Kidney glomerular epithelial cell (primary cell): ENCODE results near the gene MYH10.

Source experiments
- DNase-seq: peaks from one replicate; lab custom pipeline; 2025; lab: John Stamatoyannopoulos, UW

The MYH10 gene

DNA sequence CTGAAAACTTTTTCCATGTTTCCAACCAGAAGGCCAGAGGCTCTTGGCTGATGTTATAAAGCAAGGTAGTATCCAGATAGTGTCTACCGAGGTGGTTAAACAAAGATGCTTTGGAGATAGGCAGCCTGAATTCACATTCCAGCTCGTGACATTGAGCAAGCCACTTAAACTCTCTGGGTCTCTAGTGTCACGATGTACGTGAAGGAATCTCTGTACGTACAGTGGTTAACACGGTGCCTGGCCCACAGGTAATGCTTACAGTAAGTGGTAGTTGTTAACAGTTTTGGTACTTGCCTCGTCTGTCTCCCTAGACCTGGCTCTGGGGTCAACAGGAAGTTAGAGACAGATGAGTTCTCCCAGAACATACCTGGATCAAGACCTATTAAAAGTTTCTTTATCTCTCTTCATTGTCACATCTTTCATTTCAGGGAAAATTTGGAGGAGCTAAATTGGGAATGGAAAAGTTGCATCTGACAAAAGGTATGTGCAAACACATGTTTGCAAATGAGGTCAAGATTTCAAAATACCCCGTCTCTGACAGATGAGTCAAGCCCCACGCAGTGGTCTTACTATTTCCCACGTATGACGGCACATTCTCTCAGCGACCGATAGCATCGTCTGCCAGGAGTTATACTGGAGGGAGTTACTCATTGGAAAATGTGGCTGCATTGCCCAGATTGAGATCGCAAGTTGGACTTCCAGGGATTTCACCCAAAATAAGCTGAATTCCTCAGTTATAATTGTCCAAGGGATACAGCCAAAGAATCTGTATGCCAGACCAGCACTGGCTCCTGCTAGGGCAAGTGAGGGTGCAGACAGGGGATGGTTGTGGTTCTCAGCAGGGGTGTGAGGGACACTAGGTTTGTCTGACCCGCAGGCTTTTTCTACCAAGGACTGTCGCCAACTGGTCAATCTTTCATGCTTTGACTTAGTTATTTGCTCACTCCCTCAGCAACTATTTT is 18.9 kb upstream of the MYH10 start:
- no peak for DNase-seq

DNA sequence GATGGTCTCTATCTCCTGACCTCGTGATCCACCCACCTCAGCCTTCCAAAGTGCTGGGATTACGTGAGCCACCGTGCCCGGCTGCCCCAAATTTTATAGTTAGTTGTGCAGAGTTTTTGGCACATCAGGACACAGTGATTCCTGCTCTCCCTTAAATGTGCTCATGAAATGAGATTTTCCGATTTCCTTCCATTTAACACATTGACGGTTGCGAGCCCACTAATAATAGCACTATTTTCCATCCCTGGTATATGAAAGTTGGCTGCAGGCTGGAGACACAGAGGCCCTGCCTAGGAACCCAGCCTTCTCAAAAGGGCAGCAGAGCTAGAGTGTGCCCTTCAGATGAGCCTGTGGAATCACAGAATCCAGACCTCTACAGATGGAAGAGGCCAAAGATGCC is 17.4 kb upstream of the MYH10 start:
- no peak for DNase-seq

DNA sequence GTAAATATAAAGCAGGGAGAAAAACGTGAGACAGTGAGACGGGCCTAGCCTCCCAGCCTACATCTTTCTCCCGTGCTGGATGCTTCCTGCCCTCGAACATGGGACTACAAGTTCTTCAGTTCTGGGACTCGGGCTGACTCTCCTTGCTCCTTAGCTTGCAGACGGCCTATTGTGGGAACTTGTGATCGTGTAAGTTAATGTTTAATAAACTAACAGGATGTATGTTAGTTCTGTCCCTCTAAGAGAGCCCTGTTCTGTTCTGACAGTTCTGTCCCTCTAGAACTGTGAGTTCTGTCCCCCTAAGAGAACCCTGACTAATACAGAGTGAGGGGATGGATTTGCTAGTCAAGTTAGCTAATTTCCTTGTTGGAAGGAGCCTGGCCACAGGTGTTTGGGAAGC is 16.7 kb upstream of the MYH10 start:
- DNase-seq = no peak

DNA sequence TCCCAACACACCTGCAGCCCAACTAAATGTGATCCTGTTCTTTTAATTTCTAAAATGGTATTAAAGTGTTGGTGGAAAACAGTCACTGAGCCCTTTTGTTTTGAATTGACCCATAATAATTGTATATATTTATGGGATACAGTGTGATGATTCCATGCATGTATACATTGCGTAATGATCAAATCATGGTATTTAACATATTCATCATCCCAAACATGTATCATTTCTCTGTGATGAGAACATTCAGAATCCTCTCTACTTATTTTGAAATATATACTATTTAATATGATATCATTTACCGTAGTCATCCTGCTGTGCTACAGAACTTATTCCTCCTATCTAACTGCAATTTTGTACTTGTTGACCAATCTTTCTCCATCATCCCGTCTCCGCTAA is 14.0 kb upstream of the MYH10 start:
- DNase-seq = no peak

DNA sequence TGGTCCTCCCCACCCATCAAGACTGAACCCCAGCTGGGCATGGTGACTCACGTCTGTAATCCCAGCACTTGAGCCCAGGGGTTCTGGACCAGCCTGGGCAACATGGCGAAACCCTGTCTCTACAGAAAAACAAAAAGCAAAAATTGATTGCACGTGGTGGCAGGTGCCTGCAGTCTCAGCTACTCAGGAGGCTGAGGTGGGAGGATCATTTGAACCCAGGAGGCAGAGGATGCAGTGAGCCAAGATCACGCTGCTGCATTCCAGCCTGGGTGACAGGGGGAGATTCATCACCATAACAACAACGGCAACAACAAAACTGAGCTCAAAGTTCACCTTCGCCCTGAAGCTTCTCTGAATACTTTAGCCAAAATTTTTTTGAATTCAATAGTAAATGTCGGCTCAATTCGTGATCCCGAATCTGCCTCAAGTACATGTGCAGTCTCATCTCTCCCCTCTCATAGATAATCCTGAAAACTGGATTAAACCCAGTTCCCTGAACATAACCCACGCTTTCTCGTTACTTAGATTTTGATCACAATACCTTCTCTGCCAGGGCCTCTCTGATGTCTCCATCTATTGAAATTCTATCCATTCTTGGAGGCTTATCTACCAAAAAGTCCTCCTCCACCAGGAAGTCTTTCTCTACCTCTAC is 13.5 kb upstream of the MYH10 start:
- no peak for DNase-seq

DNA sequence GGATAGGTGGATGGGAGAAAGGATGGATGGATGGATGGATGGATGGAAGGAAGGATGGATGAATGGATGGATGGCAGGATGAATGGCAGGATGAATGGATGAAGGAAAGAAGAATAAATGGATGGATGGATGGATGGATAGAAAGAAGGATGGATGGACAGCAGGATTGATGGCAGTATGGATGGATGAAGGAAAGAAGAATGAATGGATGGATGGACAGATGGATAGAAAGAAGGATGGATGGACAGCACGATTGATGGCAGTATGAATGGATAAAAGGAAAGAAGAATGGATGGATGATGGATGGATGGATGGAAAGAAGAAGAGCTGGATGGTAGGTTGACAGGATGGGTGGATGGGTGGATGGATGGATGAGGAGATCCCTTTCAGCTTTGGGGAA is 9.2 kb upstream of the MYH10 start:
- DNase-seq = no peak

DNA sequence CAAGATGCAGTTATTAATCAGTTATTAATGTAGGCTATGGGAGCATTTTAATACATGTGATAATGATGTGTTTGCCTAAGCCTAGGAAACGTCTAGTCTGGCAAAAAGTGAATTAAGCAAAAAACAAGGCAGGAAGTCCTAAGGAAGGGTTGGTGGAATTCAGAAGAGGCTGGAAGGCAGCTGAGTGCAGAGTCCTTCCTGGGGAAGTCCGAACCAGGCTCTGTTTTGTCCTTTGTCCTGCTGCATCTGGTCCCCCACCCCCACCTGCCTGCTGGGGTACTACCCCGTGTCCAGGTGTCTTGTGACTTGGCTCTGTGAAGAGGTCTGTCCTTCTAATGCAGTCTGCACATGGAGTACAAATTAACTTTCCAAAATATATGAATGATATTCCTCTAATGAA is 1.5 kb upstream of the MYH10 start:
- no peak for DNase-seq

DNA sequence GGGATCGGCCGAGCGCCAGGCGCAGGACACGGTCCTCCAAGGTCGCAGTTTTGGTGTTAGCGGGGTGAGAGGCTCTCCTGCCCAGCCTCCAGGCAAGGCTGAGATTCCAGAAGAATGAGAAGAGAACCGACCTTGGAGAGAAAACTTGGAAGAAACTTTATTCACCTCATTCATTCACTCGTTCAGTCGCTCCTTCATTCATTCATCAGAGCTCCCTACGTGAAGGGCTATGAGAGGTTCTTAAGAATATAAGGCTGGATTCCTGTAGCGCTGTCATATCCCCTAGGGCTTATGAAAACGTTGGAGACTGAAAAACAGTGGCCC is 991 bp upstream of the MYH10 start:
- no peak for DNase-seq

DNA sequence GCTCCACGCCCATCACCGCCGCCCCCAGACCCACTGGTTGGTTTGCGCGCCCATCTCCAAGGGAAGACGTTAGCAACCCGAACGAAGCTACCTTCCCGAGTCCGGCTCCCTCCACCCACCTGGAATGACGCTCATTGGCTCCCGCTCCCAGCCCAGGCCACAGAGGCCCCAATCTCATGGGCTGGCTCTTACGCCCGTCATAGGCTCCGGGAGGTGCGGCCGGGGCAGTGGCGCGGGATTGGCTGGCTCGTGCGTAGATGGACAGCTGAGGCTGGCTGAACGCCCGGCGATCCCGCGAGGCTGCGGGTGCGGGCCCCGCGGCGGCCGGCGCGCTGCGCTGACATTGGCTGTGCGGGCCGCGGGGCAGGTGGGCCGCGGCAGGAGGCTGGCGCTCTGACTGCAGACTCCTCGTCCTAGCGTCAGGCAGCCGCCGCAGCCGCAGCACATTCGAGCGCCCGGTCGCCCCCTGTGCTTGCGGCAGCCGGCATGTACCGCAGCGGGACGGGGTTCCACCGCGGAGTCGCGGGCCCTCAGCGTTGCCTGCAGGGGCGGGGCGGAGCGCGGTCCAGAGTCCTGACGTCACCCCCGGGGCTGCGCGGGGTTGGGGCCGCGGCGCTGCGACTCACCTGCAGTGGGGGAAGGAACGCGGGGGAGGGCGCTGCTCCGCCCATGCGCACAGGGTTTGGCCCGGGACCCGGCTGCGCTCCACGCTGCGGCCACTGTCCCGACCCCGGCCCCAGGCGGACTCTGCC is 453 bp upstream of the MYH10 start:
- DNase-seq = peak; percentile 98

DNA sequence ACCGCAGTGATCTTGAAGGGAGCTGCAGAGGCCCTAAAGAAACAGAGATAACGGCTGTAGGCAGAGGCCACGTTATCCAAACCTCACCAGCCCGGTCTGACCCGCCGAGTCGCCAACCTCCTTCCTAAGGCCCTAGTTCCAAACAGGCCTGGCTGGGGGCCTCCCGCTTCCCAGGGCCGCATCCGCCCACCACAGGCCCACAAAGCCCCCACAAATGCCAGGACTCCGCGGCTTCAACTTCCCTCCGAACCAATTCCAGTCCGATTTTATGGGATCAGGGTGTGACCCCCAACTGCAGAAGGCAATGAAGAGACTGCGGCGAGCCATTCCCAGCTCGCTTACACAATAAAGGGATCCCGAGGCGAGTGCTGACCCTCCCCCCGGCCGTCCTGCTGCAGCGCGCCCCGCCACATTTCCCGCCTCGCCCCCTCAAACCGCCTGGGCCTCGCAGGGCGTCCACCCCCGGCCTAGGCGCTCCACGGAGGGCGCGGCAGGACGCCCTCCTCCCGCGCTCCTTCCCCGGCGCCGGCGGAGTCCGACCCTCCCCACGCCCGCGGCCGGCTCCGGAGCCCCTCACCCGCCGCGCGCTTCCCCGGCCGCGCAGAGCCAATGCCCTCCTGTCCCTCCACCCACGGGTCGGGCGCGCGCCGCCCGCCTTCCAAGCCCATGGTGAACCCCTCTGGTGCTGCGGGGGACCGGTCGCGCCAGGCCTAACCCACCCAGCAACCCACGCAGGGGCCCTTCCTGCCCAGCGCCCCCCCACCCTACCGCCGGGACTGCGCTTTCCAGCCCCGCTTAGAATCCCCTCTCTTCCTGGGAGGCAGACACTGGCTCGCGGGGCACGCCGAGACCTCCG is 926 bp downstream of the MYH10 start:
- peak; percentile 6 for DNase-seq

DNA sequence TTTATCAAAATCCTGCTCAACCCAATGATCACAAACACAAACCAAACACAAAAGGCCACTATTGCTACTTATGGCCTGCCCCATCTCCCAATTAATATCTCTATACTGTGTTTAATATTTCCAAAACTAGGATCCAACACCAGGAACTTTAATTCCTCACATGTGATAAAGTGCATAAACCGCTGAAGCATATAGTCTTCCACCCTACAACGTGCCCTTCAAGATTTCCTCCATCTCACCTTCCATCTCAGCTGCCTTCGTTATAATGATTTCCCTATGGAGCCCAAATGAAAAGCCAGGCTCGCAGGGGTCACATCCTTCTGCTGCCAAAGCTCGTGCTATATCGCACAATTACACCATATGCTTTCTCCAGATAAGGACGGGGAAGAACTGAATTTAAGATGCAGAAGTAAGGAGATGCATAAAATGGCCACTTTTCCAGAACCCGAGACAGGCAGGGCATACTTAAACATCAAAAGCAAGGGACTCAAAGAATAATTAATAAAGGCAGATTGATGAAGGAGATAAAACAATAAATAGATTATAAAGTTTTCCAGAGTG is 1.8 kb downstream of the MYH10 start:
- no peak for DNase-seq

DNA sequence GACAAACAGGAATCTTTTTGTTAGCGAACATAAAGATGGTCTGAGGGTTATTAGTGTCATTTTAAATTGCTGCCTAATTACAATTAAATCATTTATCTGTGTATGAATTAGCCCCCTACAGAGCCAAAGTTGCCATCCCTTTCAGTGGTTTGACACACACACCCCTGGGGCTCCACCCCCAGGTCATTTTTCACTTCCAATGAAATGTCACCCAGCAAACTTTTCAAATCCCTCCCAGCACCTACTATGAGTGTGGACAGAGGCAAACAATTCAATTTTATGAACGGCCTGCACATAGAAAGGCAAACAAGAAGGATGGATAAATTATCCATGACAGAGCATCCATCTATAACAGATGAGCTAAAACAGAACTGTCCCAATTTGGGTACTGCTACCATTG is 2.4 kb downstream of the MYH10 start:
- no peak for DNase-seq

DNA sequence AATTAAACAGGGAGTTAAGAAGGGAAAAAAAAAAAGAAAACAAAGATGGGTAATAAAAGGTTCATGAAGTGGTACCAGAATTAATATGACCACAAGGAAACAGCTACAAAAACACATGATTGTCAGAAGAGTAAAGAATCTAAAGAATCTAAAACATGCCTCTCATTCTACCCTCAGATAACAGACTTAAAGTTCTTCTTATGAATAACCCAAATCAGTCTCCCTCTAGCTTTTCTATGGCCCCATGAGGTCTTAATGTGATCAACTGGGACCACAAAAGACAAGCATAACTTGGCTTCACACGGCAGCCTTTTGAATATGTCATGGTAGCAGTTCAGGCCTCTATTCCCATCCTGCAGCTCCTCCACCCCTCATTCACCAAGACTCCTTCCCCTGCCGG is 6.9 kb downstream of the MYH10 start:
- DNase-seq = no peak

DNA sequence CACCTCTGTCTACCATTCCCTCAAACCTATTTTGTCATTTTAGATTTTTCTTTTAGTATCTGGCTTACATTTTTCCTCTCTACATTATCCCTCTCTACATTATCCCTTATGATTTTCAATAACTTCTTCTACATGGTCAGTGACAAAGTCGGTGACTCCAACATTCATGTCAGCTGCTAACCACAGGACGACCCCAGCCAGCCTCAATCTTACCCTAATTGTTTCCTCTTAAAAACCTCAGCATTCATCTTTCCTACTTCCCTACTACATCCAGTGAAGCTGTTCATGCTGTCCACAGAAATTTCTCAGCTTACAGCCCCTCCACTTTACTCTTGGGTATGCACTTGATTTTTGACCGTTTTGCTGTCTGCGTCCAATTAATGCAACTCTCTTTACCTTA is 8.3 kb downstream of the MYH10 start:
- no peak for DNase-seq

DNA sequence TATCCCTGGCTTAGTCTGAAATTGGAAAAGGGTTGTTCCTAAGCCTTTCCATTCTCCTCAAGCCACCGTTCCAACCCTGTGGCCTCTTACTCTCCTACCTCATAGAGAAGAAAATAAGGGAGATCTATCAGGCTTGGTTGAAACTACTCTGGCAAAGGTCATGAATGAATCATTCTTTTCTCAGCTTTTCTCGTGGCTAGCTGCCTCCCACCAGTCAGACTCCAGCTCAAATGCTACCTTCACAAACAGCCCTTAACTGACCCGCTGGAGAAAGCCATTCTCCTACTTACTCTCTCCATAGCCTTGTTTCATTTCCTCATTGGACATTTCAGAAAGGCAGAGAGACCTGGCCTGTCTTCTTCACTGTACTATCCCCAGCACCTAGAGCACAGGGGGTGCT is 8.9 kb downstream of the MYH10 start:
- DNase-seq = peak; percentile 28

DNA sequence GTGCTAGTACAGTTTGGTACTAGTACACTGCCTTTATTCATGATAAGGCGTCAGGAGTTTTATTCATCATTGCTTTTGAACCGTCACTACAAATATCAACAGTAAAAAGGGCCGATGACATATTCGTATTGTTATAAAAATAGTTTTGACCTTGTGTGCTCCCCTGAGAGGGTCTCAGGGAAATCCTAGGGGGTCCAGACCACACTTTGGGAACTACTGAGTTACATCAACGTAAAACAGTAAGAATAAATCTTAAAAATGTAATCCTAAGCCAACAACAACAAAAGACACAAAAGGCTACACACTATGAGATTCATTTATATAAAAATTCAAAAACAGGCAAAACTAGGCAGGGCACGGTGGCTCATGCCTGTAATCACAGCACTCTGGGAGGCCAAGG is 11.2 kb downstream of the MYH10 start:
- DNase-seq = no peak

DNA sequence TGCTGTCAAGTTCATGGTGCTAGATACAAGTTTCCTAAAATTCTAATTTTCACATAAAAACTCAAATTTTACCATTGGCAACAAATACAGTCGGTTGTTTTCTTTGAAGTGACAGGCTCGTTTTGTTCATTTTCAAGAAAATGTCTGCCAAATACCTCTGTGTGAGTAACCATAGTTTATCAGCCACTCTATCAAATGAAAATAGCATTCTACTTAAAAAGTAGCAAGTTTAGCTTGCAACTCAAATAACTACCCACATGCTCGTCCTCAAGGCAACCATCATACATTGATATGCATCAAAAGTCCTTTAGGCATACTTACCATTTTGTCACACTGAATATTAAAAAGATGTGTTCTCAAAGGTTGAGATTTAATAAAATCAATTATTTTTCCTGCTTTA is 11.7 kb downstream of the MYH10 start:
- no peak for DNase-seq

DNA sequence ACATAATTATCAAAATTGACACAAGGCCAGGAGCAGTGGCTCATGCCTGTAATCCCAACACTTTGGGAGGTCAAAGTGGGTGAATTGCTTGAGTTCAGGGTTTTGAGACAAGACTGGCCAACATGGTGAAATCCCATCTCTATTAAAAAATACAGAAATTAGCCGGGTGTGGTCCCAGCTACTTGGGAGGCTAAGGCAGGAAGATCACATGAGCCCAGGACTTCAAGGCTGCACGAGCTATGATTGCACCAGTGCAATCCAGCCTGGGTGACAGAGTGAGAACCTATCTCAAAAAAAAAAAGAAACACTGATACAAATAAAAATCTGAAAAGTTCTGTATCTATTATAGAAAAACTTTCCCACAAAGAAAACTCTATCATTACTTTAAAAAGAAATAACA is 15.5 kb downstream of the MYH10 start:
- no peak for DNase-seq

DNA sequence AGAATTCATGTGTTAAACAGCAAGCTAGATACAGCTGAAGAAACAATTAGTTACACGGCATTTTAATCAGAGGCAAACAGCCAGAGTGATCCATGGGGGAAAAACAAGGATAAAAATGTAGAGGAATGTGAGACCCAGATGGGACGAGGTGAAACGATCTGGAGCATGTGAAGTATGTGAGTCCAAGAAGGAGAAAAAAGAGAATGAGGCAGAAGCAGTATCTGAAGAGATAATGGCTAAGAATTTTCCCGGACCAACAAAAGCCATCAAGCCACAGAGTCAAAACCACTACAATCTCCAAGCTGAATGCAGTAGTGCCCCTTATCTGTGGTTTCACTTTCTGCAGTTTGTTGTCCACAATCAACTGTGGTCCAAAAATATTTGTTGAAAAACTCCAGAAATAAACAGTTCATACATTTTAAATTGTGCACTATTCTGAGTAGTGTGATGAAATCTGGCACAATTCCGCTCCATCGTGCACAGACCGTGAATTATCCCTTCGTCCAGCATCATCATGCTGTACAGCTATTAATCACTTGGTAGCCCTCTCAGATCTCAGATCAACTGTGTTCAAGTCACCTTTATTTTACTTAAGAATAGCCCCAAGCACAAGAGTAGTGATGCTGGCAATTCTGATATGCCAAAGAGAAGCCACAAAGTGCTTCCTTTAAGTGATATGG is 18.8 kb downstream of the MYH10 start:
- DNase-seq = no peak

DNA sequence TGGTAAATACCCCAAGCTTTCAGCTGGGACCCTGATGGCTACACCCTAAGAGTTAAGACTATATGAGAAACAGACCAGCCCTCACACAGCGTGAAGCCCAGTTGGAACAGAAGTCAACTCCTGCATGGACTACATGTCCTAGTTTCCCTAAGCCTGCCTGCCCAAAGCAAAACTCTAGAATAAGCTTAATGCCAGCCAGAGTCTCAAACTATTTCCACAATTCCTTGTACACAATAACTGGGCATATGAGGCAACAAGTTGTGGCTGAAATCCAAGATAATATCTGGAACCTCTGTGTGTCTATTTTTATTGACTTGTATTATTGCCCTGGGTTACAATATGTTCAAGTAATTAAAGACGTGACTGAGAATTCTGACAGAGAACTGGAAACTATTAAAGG is 19.4 kb downstream of the MYH10 start:
- DNase-seq = no peak

DNA sequence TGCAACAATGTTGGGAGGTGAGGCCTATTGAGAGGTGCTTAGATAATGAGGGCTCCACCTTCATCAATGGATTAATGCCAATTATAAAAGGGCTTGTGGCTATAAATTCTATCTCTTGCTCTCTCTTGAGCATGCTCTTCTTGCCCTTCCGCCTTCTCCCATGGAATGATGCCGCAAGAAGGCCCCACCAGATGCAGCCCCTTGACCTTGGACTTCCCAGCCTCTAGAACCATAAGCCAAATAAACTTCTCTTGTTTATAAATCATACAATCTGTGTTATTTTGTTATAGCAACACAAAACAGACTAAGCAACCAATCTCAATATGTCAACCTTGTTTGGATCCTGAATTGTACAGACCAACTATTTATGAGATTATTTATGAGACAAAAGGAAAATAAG is 20.0 kb downstream of the MYH10 start:
- no peak for DNase-seq
